ENCODE measurements around the gene EMP1.

- TF ChIP-seq POLR2A (IDR thresholded peaks at IDR 0.05) (no peak), POLR2AphosphoS5 (IDR thresholded peaks at IDR 0.05) (no peak)
Observed at GRCh38 chr12:13227191-13227590, 30.7 kb downstream of the EMP1 start.
